Mesothelial cell of epicardium (in vitro differentiated cells): ENCODE measurements around the gene ZNF48. TPM values are rescaled to one million over a fixed set of nuclear protein-coding genes. Genes with fewer than 3 reads are reported as not detected.
A peak's percentile ranks its signal among the peaks of the same experiment; 100 is the strongest.

Experiments used
- DNase-seq, 2 experiments: peaks; one replicate each; pipeline ENCODE4 v3.0.0; 2021; ENCODE audit warnings: low spot score in 2 of 2; ENCODE audit not compliant: unreplicated experiment in 2 of 2
- H3K27ac Mint-ChIP-seq: 2 replicates; pipeline ENCODE4 v1.8.0; 2021; ENCODE audit warnings: mixed read lengths
- H3K27me3 Mint-ChIP-seq: 2 replicates; pipeline ENCODE4 v1.8.0; 2021; ENCODE audit warnings: low read depth, mixed read lengths
- H3K36me3 Mint-ChIP-seq: 2 replicates; pipeline ENCODE4 v1.8.0; 2021; ENCODE audit warnings: mixed read lengths
- H3K4me1 Mint-ChIP-seq: 2 replicates; pipeline ENCODE4 v1.8.0; 2021; ENCODE audit warnings: mixed read lengths
- H3K4me3 Mint-ChIP-seq: 2 replicates; pipeline ENCODE4 v1.8.0; 2021; ENCODE audit warnings: mild to moderate bottlenecking, moderate library complexity, mixed read lengths
- H3K9me3 Mint-ChIP-seq: 2 replicates; pipeline ENCODE4 v1.8.0; 2021; ENCODE audit warnings: mixed read lengths
- CTCF ChIP-seq: fragments of 200-600 bp; sonication (generic); IDR thresholded peaks from one replicate; pipeline ENCODE4 v1.5.0; 2021; ENCODE audit warnings: antibody characterized with exemption; ENCODE audit not compliant: unreplicated experiment
- total RNA-seq: library from RNA; stranded (reverse); gene quantifications from 3 replicates; pipeline ENCODE4 v1.2.1, GENCODE V29; 2021

The ZNF48 gene
- total RNA-seq, 1 donor from 2014 or later = 24.2 TPM

GRCh38 chr16:30406795-30407101, 11.5 kb downstream of the ZNF48 start:
- H3K27me3 Mint-ChIP-seq = no peaks in the 10 kb centered on the region
- no peak for DNase-seq
- peak overlapping the region; percentile 83 for H3K4me3 Mint-ChIP-seq
- no peaks in the 10 kb centered on the region for H3K9me3 Mint-ChIP-seq
- peaks cover 10% of the 10 kb centered on the region for H3K4me1 Mint-ChIP-seq
- peak overlapping the region; percentile 88 for H3K27ac Mint-ChIP-seq
- TF ChIP-seq CTCF = no peak
- H3K36me3 Mint-ChIP-seq = peaks cover 2% of the 10 kb centered on the region

DNA sequence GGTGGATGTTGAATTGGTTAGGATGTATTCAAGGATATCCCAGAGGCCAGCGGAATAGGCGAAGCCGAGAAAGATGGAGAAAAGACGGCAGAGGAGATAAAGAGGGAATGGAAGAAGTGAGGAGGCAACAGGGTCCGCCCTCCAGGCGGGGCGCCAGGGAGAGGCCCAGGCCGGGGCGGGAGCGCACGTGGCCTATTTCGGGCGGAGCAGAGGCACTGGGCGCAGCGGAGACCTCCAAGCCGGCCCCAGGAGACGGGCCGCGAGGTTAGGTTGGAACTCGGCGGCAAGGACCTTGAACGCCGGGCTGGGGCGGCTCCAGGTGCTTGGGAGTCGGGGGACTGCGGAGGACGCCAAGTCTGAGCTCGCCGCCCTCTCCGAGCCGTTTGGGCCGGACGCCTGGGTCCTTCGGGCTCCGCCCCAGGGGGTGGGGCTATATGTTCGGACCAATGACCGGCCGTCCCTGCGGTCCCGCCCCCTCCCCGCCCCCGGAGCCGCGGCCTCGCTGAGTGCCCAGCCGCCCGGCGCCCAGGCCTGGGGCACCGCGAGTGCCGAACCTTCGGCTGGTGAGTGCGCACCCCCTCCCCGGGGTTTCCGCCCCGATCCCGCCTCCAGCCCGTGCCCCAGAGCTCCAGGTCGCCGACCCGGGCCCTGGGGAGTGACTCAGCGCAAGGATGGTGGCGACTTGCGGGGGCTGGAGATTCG, 12.0 kb downstream of the ZNF48 start, which contains the start of gene ZNF771:
Gene ZNF771, plus strand, starts transcription at position 505 of the 702 bp plus-strand sequence. CDS start 448 bp downstream, outside the sequence.
- H3K27me3 Mint-ChIP-seq = no peaks in the 10 kb centered on the region
- no peaks in the 10 kb centered on the region for H3K9me3 Mint-ChIP-seq
- H3K4me3 Mint-ChIP-seq = peak within 1 kb of the TSS; percentile 83
- TF ChIP-seq CTCF = no peak
- peak; percentile 80 to 88 for DNase-seq
- H3K4me1 Mint-ChIP-seq = peaks cover 10% of the 10 kb centered on the region
- H3K36me3 Mint-ChIP-seq = peaks cover 6% of the 10 kb centered on the region
- peak within 1 kb of the TSS; percentile 88 for H3K27ac Mint-ChIP-seq

GRCh38 chr16:30407804-30408534, 12.7 kb downstream of the ZNF48 start:
- peaks cover 10% of the 10 kb centered on the region for H3K4me1 Mint-ChIP-seq
- peaks cover 6% of the 10 kb centered on the region for H3K36me3 Mint-ChIP-seq
- peak overlapping the region; percentile 74 for H3K4me3 Mint-ChIP-seq
- H3K9me3 Mint-ChIP-seq = no peaks in the 10 kb centered on the region
- peak overlapping the region; percentile 25 for H3K27ac Mint-ChIP-seq
- no peak for TF ChIP-seq CTCF
- no peak for DNase-seq
- no peaks in the 10 kb centered on the region for H3K27me3 Mint-ChIP-seq

GRCh38 chr16:30409125-30410060, 14.2 kb downstream of the ZNF48 start:
- peak; percentile 78 to 97 for DNase-seq
- H3K9me3 Mint-ChIP-seq = no peaks in the 10 kb centered on the region
- peak overlapping the region; percentile 67 for H3K27ac Mint-ChIP-seq
- peaks cover 10% of the 10 kb centered on the region for H3K4me1 Mint-ChIP-seq
- H3K36me3 Mint-ChIP-seq = peaks cover 6% of the 10 kb centered on the region
- peak overlapping the region; percentile 74 for H3K4me3 Mint-ChIP-seq
- no peaks in the 10 kb centered on the region for H3K27me3 Mint-ChIP-seq
- peak; percentile 87 for TF ChIP-seq CTCF

GRCh38 chr16:30413112-30413806, 18.0 kb downstream of the ZNF48 start:
- no peak for TF ChIP-seq CTCF
- no peaks in the 10 kb centered on the region for H3K9me3 Mint-ChIP-seq
- H3K27me3 Mint-ChIP-seq = no peaks in the 10 kb centered on the region
- H3K27ac Mint-ChIP-seq = no peak overlapping the region
- no peak overlapping the region for H3K4me3 Mint-ChIP-seq
- DNase-seq = no peak
- H3K36me3 Mint-ChIP-seq = peaks cover 6% of the 10 kb centered on the region
- H3K4me1 Mint-ChIP-seq = peaks cover 19% of the 10 kb centered on the region
